ENCODE data around the gene RORC.

Gene RORC

DNA sequence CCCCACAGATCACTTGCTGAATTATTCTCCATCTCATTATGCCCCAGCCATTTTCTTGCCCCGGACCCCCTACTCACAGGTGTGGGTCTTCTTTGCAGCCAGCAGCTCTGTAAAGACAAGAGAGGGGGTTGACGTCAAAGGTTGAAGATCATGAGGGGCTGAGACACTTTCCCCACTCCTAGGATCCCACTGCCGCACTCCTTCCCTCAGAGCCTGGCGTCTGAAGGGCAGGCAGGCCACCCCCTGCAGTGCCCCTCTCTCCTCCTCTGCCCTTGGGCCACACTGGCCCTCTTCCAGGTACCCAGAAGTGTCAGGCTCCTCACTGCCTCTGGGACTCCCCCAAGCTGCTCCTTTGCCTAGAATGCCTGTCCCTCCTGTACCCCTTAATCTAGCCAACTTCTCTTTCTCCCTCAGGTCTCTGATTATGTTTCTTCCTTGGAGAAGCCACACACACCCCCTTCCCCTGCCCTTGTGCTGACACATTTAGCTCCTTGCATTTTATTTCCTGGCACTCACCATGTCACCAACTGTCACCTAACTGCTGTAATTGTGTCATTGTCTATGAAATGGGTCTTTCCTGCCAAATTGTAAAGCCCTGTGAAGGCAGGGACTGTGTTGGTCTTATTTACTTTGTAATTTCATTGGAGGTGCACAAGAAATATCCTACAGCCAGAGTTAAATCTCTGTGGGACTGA is 2.1 kb downstream of the RORC start:
- TF ChIP-seq PATZ1 (CRISPR knock-in tag; IDR thresholded peaks at IDR 0.05; ENCODE audit: borderline replicate concordance) (no peak), PPARA (CRISPR knock-in tag; IDR thresholded peaks at IDR 0.05; ENCODE audit: borderline replicate concordance) (no peak), GLIS3 (CRISPR knock-in tag; IDR thresholded peaks at IDR 0.05) (no peak), POU6F1 (CRISPR knock-in tag; IDR thresholded peaks at IDR 0.05; ENCODE audit: borderline replicate concordance, low read depth) (no peak), SNAI2 (CRISPR knock-in tag; IDR thresholded peaks at IDR 0.05) (no peak), RARB (CRISPR knock-in tag; IDR thresholded peaks at IDR 0.05) (no peak)
- ATAC-seq, result no peak

DNA sequence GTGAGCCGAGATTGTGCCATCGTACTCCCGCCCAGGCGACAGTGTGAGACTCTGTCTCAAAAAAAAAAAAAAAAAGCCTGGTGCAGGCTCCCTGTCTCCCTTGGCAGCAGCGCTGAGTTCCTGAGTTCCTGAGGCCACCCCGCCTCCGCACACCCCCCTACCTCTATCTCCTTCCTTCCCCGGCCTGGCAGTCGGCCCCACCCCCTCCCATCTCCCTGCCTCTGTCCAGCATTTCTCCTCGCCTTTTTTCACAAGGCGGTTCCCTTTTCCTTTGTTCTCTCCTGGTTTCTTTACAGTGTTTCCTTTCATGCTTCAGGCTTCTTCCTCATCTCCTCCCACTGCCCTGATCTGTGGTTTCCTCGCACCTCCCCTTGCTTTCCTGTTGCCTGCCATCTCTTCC is 2.7 kb downstream of the RORC start:
- peak; percentile 44 for ATAC-seq
- no peak for TF ChIP-seq ESRRG (CRISPR knock-in tag; IDR thresholded peaks at IDR 0.05)
- no peak for TF ChIP-seq SNAI2 (CRISPR knock-in tag; IDR thresholded peaks at IDR 0.05)
- no peak for TF ChIP-seq ZNF8 (CRISPR knock-in tag; IDR thresholded peaks at IDR 0.05)
- no peak for TF ChIP-seq RARB (CRISPR knock-in tag; IDR thresholded peaks at IDR 0.05)
- no peak for TF ChIP-seq ZC3H10 (CRISPR knock-in tag; IDR thresholded peaks at IDR 0.05)
- TF ChIP-seq ZFP3 (CRISPR knock-in tag; IDR thresholded peaks at IDR 0.05), result no peak
- TF ChIP-seq OSR1 (CRISPR knock-in tag; IDR thresholded peaks at IDR 0.05), result no peak
- no peak for TF ChIP-seq ZNF565 (CRISPR knock-in tag; conservative IDR thresholded peaks at IDR 0.05; ENCODE audit: low read depth)
- no peak for TF ChIP-seq POU6F1 (CRISPR knock-in tag; IDR thresholded peaks at IDR 0.05; ENCODE audit: borderline replicate concordance, low read depth)
- no peak for TF ChIP-seq ARNTL (CRISPR knock-in tag; IDR thresholded peaks at IDR 0.05; ENCODE audit: borderline replicate concordance, low read depth)
- TF ChIP-seq PATZ1 (CRISPR knock-in tag; IDR thresholded peaks at IDR 0.05; ENCODE audit: borderline replicate concordance), result no peak
- no peak for TF ChIP-seq BACH2 (CRISPR knock-in tag; IDR thresholded peaks at IDR 0.05; ENCODE audit: borderline replicate concordance)
- no peak for TF ChIP-seq GLIS3 (CRISPR knock-in tag; IDR thresholded peaks at IDR 0.05)
- no peak for TF ChIP-seq ZFP30 (CRISPR knock-in tag; IDR thresholded peaks at IDR 0.05)
- no peak for TF ChIP-seq PPARA (CRISPR knock-in tag; IDR thresholded peaks at IDR 0.05; ENCODE audit: borderline replicate concordance)
- TF ChIP-seq ZNF70 (CRISPR knock-in tag; IDR thresholded peaks at IDR 0.05), result no peak
- TF ChIP-seq, protein P1, sequence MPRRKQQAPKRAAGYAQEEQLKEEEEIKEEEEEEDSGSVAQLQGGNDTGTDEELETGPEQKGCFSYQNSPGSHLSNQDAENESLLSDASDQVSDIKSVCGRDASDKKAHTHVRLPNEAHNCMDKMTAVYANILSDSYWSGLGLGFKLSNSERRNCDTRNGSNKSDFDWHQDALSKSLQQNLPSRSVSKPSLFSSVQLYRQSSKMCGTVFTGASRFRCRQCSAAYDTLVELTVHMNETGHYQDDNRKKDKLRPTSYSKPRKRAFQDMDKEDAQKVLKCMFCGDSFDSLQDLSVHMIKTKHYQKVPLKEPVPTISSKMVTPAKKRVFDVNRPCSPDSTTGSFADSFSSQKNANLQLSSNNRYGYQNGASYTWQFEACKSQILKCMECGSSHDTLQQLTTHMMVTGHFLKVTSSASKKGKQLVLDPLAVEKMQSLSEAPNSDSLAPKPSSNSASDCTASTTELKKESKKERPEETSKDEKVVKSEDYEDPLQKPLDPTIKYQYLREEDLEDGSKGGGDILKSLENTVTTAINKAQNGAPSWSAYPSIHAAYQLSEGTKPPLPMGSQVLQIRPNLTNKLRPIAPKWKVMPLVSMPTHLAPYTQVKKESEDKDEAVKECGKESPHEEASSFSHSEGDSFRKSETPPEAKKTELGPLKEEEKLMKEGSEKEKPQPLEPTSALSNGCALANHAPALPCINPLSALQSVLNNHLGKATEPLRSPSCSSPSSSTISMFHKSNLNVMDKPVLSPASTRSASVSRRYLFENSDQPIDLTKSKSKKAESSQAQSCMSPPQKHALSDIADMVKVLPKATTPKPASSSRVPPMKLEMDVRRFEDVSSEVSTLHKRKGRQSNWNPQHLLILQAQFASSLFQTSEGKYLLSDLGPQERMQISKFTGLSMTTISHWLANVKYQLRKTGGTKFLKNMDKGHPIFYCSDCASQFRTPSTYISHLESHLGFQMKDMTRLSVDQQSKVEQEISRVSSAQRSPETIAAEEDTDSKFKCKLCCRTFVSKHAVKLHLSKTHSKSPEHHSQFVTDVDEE (CRISPR knock-in tag; IDR thresholded peaks at IDR 0.05), result no peak
- TF ChIP-seq, protein P2, sequence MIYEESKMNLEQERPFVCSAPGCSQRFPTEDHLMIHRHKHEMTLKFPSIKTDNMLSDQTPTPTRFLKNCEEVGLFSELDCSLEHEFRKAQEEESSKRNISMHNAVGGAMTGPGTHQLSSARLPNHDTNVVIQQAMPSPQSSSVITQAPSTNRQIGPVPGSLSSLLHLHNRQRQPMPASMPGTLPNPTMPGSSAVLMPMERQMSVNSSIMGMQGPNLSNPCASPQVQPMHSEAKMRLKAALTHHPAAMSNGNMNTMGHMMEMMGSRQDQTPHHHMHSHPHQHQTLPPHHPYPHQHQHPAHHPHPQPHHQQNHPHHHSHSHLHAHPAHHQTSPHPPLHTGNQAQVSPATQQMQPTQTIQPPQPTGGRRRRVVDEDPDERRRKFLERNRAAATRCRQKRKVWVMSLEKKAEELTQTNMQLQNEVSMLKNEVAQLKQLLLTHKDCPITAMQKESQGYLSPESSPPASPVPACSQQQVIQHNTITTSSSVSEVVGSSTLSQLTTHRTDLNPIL (CRISPR knock-in tag; IDR thresholded peaks at IDR 0.05; ENCODE audit: low read depth), result no peak
- no peak for TF ChIP-seq TCF4 (CRISPR knock-in tag; IDR thresholded peaks at IDR 0.05; ENCODE audit: borderline replicate concordance)
- TF ChIP-seq, protein P3, sequence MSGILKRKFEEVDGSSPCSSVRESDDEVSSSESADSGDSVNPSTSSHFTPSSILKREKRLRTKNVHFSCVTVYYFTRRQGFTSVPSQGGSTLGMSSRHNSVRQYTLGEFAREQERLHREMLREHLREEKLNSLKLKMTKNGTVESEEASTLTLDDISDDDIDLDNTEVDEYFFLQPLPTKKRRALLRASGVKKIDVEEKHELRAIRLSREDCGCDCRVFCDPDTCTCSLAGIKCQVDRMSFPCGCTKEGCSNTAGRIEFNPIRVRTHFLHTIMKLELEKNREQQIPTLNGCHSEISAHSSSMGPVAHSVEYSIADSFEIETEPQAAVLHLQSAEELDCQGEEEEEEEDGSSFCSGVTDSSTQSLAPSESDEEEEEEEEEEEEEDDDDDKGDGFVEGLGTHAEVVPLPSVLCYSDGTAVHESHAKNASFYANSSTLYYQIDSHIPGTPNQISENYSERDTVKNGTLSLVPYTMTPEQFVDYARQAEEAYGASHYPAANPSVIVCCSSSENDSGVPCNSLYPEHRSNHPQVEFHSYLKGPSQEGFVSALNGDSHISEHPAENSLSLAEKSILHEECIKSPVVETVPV (CRISPR knock-in tag; IDR thresholded peaks at IDR 0.05), result no peak

All from SK-N-SH treated with all-trans-retinoic acid at 6 μM for 48 hours (cell line).